Right ventricle myocardium superior (tissue), 1 donor: ENCODE results near the gene RRAGB. TPM values are rescaled to one million over a fixed set of nuclear protein-coding genes. Genes with fewer than 3 reads are reported as not detected.
"Not testable (repeated sequence)": the region's sequence is repeated elsewhere in the genome, so short reads cannot be mapped to it uniquely, and the experiment has no call there.

Source experiments
- ATAC-seq: fragments of 200-7000 bp; cut with Tn5 transposase; one replicate; pipeline ENCODE4 v1.9.1; 2020; ENCODE audit warnings: mild to moderate bottlenecking; ENCODE audit not compliant: poor library complexity
- DNase-seq: peaks from one replicate; pipeline ENCODE4 v3.0.0-alpha.2; 2020
- intact Hi-C: fragments of 100-400 bp; cut with DNase I; formaldehyde crosslinking; loops from one replicate; pipeline ENCODE4 v1.11.2; 2022
- total RNA-seq: library from RNA; stranded (reverse); fragmentation: NEBNext Ultra II Directional; extraction: Animal tissue kit (Norgen Biotek cat#: 25700); gene quantifications from one replicate; pipeline ENCODE4 v1.2.1, GENCODE V29; 2021
- donor health status: DM: no; HTN: yes; CAD: no; lungs with severe emphysema.

The RRAGB gene
- total RNA-seq, 1 donor from 2014 or later: 9.7 TPM

DNA sequence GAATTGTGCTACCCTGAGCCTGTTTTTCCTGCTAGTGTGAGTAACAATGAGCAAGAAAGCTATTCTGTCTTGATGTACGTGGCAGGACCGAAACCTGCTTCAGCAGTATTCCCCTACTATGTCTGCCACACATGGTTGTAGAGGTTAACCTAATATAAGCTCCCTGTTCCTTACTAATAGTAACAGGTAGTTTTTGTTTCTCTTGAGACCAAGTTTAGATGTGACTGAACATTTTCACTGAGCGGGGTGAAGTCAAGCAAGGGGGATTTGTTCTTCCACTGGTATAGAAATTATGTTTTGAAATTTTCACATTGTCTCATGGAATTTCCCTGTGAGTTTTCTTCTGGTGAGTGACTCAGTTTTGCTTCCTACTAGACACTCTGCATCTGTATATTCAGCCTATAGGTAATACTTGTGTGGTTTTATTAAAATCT lies 37.3 kb downstream of the RRAGB start:
- ATAC-seq (no peak), DNase-seq (no peak)
- intact Hi-C loops: no loop called here

DNA sequence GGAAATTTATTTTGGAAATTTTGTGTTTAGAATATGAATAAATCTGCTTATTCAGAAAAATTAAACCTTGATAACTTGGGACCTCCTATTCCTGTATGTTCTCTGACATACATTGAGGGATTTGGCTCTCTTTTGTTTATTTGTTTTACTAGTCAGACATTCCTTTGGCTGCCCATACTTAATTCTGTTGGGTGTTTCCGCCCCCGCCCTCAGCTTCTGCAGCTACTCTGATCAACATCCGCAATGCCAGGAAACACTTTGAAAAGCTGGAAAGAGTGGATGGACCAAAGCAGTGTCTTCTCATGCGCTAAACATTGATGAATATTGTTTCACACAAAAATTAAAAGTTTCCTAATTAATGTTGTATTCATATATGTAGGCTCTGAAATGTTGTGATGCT lies 40.5 kb downstream of the RRAGB start:
- DNase-seq (no peak), ATAC-seq (no peak)
- intact Hi-C loops: no loop called here

DNA sequence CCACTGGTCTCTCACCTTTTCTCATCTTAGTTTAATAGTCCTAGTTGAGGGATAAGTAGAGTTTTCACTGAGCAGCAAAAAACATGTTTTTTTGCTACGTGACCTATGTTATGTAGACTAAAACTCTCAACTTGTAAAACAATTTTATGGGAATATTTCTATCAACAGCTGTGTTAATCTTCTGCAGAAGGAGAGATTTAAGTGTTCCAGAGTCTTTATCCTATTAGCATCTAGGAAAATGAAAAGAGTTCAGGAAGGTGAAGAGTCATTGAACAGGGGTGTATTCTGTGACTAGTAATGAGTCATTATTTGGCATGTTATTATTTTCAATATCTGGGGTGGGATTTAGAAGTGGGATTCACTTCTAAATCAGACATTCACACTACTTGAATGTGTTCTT lies 41.9 kb downstream of the RRAGB start:
- ATAC-seq: no peak
- intact Hi-C loops: no loop called here
- DNase-seq: no peak

DNA sequence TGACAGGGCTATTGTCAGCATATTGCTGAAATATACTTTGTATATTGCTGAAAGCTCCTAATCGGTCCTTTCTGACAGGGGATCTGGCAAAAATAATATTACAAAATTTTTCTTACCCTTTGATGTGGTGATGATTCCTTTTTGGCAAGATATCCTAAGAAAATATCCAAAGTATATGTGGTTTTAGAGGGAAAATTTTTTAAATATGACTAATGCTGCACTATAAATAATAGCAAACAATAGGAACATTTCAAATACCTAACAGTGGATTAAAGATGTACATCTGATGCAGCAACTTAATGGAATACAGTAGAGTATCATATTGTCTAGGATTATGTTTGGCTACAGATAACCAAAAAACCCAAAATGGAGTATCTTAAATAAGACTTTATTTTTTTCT lies 49.6 kb downstream of the RRAGB start:
- DNase-seq: no peak
- intact Hi-C loops: no loop called here
- no peak for ATAC-seq

DNA sequence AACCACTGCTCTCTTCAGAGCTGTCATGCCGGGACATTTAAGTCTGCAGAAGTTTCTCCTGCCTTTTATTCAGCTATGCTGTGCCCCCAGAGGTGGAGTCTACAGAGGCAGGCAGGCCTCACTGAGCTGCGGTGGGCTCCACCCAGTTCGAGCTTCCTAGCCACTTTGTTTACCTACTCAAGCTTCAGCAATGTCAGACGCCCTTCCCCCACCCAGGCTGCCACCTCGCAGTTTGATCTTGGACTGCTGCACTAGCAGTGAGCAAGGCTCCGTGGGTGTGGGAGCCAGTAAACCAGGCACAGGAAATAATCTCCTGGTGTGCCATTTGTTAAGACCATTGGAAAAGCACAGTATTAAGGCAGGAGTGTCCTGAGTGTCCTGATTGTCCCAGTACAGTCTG lies 56.9 kb downstream of the RRAGB start:
- intact Hi-C loops, ATAC-seq, DNase-seq: not testable (repeated sequence)

DNA sequence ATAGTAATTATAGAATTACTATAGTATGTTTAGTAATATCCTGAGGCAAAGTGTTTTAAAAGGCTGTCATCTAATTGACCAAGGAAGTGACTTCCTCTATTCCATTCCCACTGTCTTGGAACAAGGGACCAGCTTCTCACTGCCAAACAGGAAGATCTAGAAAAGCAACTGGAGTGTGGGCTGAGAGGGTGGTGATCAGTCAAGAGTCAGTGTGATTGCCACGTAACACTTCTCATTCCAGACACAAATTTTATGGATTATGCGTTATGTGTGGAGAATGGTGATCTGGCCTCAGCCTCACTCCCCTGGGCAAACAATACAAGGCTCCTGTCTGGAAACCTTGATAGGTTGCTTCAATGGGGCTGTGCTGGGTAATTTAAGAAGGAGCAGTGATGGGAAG lies 60.0 kb downstream of the RRAGB start:
- intact Hi-C loops: no loop called here
- no peak for ATAC-seq
- no peak for DNase-seq

DNA sequence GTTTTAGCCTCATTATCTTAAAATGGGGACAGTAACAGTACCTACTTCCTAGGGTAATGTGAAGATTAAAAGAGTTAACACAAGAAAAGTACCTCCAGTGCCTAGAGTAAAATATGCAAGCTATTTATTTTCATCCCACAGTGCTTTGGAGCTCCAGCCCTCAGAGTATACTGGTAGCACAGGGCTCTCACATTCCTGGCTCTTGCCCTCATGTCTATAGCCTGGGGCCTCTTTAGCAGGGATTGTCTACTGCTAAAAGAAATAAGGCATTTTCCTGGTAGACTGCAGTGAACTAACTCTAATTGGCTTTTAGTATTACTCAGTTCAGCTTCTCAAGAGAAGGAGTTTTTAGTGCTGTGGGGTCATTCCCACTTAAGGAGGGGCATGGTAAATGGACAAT lies 60.8 kb downstream of the RRAGB start:
- intact Hi-C loops: no loop called here
- ATAC-seq (no peak), DNase-seq (no peak)

DNA sequence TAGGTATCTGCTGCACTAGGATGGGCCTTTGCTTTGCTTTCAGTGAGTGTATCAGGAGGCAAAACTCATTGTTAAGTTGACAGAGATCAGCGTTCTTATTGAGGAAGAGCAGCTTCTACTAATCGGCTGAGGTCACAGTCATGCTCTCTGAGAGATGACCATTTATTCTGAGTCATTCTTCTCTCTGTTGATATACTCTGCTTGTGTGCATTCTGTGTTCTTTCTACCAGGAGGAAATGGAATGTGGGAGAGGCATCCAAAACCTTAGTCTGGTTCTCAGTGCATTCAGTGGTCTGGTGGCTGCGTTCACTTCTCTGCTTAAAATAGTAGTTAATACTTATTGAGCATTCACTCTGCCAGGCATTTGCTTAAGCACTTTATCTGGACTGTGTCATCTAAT lies 66.2 kb downstream of the RRAGB start:
- ATAC-seq (no peak), DNase-seq (no peak)
- intact Hi-C loops: no loop called here

DNA sequence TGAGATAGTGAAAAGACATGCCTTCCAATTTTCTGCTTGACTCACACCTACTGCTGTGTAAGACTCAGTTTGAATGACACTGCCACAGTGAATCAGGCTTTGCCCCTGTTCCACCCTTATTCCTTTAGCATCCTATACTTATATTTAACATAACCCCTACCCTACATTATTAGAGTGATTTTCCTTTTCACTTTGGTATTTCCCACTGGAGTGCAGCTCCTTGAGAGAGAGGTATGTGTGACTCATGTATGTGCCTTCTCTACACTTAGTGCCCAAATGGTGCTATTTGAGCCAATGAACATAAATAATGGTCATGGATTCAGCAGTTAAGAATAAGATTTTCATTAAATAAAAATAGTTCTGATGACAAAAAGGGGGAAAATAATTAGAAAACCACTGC lies 69.5 kb downstream of the RRAGB start:
- intact Hi-C loops: no loop called here
- DNase-seq (no peak), ATAC-seq (no peak)

DNA sequence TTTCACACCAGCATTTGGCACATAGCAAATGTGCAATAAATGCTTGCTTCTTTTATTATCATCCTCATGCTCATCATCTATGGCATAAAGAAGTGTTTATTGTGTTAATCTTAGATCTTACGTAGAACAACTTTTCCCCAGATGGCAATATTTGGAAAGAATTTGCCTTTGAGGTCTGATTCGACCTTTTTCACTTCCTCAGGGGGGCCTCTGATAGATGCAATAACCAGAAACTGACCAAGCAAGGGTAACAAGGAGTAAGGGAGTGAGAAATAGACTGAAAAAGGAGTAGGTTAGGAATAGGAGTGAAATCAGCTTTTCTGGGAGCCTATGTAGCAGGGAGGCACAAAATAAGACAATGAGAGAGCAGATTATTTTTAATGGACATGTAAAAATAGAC lies 70.2 kb downstream of the RRAGB start:
- ATAC-seq (no peak), DNase-seq (no peak)
- intact Hi-C loops: no loop called here

DNA sequence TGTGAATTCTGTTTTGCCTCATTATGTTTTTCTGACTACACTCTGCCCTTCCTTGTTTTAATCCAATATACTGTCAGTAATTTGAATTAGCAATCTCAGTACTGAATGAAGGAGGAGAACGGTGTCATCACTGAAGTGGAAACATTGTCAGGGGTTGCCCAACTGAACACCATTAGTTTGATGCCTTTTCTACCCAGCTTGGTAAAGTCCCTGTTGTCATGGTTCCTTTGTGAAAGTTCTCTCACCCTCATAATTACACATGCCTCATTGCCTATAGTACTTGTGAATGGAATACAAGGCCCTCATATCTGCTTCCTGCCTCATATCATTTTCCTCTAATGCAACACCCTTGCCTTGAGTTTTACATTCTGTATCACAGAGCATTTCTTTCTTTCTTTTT lies 76.9 kb downstream of the RRAGB start:
- no peak for ATAC-seq
- intact Hi-C loops: no loop called here
- DNase-seq: no peak

DNA sequence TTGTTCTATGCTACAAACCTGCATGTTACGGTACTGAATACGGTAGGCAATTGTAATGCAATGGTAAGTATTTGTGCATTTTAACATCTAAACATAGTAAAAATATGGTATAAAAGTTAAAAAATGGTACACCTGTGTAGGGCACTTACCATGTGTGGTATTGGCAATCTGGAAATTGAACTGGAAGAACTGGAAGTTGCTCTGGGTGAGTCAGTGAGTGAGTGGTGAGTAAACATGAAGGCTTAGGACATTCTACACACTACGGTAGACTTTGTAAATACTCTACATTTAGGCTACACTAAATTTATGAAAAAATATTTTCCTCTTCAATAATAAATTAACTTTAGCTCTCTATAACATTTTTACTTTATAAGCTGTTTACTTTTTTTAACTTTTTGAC lies 78.9 kb downstream of the RRAGB start:
- ATAC-seq (no peak), DNase-seq (no peak)
- intact Hi-C loops: no loop called here

DNA sequence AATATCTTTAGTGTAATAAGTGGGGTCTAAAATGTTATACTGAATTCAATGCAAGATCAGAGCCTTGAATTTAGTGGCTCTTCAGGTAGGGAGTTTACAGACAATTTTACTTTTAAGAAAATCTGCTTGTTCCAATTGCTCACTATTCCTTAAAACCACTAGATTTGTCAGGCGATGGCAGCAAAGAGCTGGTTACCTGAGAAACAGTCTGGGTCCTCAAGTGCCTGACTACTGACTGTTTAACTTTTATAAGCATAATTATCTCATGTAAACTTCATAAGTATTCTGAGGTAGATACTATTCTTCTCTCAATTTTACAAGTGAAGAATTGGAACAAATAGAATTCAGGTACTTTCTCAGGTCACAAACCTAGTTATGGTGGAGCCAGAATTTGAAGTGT lies 84.3 kb downstream of the RRAGB start:
- DNase-seq: no peak
- no peak for ATAC-seq
- intact Hi-C loops: no loop called here

Other genes starting within 250 kb of the RRAGB start
- gene USP51, start 227.9 kb upstream of the RRAGB start, total RNA-seq: 1.6 TPM
- not detected for gene FOXR2, start 94.3 kb upstream of the RRAGB start, total RNA-seq